SK-N-SH (cell line): Measurements from ENCODE around the gene SMYD3. TPM values are rescaled to one million over a fixed set of nuclear protein-coding genes. Genes with fewer than 3 reads are reported as not detected.

Experiments used
- CTCF ChIA-PET: fragments of 300-600, 350-600 bp; formaldehyde crosslinking; extraction: SDS; loops from one replicate; lab custom pipeline; 2021; lab: Yijun Ruan, JAX
- POLR2A ChIA-PET: fragments of 350-600 bp; sonication (Branson Sonifier 250); formaldehyde crosslinking; extraction: SDS; loops from one replicate; lab custom pipeline; 2020; ENCODE audit warnings: antibody characterized with exemption, inconsistent platforms; lab: Yijun Ruan, JAX
- DNase-seq: peaks from one replicate; pipeline ENCODE4 v3.0.0; 2012
- H2AFZ ChIP-seq: fragments of 200-600 bp; sonication (generic); 2 replicates; pipeline ENCODE4 v1.8.1; 2016; ENCODE audit warnings: antibody characterized with exemption, mild to moderate bottlenecking, low read depth
- H3F3A ChIP-seq: fragments of 200-600 bp; sonication (generic); replicated peaks from 2 replicates; pipeline ENCODE3; 2016; ENCODE audit warnings: antibody characterized with exemption, mild to moderate bottlenecking; ENCODE audit not compliant: insufficient read depth
- H3K27ac ChIP-seq, 2 experiments: fragments of 200-500 bp in 1 of 2; fragments of 200-600 bp in 1 of 2; sonication (Bioruptor generic) in 1 of 2; sonication (generic), shearing (Covaris generic) in 1 of 2; 2 replicates each; pipeline versions ENCODE4 v1.5.1 to v1.6.1; 2014 to 2016; ENCODE audit warnings: low read depth in 2 of 2, inconsistent platforms in 1 of 2, low read length in 1 of 2, mild to moderate bottlenecking in 1 of 2, mixed read lengths in 1 of 2
- H3K27me3 ChIP-seq: fragments of 200-600 bp; sonication (generic), shearing (Covaris generic); 2 replicates; pipeline ENCODE4 v1.6.1; 2016; ENCODE audit warnings: mixed run types; ENCODE audit not compliant: insufficient read depth
- H3K36me3 ChIP-seq, 2 experiments: fragments of 200-500 bp in 1 of 2; fragments of 200-600 bp in 1 of 2; sonication (Bioruptor generic) in 1 of 2; sonication (generic) in 1 of 2; replicated peaks in 1 of 2; 2 replicates each; pipeline versions ENCODE3 to v1.5.1; 2014 to 2016; ENCODE audit warnings: low read length in 1 of 2, mild to moderate bottlenecking in 1 of 2; ENCODE audit not compliant: insufficient read depth in 2 of 2, control insufficient read depth in 1 of 2
- H3K4me1 ChIP-seq, 2 experiments: fragments of 200-500 bp in 1 of 2; fragments of 200-600 bp in 1 of 2; sonication (Bioruptor generic) in 1 of 2; sonication (generic), shearing (Covaris generic) in 1 of 2; 2 replicates each; pipeline versions ENCODE4 v1.5.1 to v1.6.1; 2014 to 2016; ENCODE audit warnings: low read depth in 1 of 2, low read length in 1 of 2, mixed run types in 1 of 2; ENCODE audit not compliant: insufficient read depth in 2 of 2, control insufficient read depth in 1 of 2
- H3K4me2 ChIP-seq: fragments of 200-600 bp; sonication (generic), shearing (Covaris generic); 2 replicates; pipeline ENCODE4 v1.6.1; 2017; ENCODE audit warnings: mixed run types
- H3K4me3 ChIP-seq, 2 experiments: fragments of 200-500 bp in 1 of 2; fragments of 200-600 bp in 1 of 2; sonication (Bioruptor generic) in 1 of 2; sonication (generic), shearing (Covaris generic) in 1 of 2; 2 replicates each; pipeline versions ENCODE4 v1.5.1 to v1.8.1; 2014 to 2016; ENCODE audit warnings: low read depth in 2 of 2, inconsistent platforms in 1 of 2, low read length in 1 of 2, mild to moderate bottlenecking in 1 of 2, mixed read lengths in 1 of 2, moderate library complexity in 1 of 2
- H3K79me2 ChIP-seq: fragments of 200-600 bp; sonication (generic); 2 replicates; pipeline ENCODE4 v1.8.1; 2017; ENCODE audit warnings: mild to moderate bottlenecking; ENCODE audit not compliant: insufficient read depth
- H3K9ac ChIP-seq: fragments of 200-600 bp; sonication (generic); 2 replicates; pipeline ENCODE4 v1.6.1; 2017; ENCODE audit warnings: mixed run types
- H3K9me2 ChIP-seq: fragments of 200-600 bp; sonication (generic); 2 replicates; pipeline ENCODE4 v1.6.1; 2017; ENCODE audit warnings: mixed run types
- H3K9me3 ChIP-seq: fragments of 200-600 bp; sonication (generic); 2 replicates; pipeline ENCODE4 v1.6.1; 2017; ENCODE audit warnings: mixed run types, mild to moderate bottlenecking, moderate library complexity
- H4K20me1 ChIP-seq: fragments of 200-600 bp; sonication (generic); 2 replicates; pipeline ENCODE4 v1.6.1; 2017; ENCODE audit warnings: mild to moderate bottlenecking, mixed run types; ENCODE audit not compliant: insufficient read depth
- CHD2 ChIP-seq: fragments of 150-350 bp; IDR thresholded peaks from 2 replicates; pipeline ENCODE4 v1.6.1; 2018; ENCODE audit warnings: low read length; ENCODE audit not compliant: partially characterized antibody
- EZH2phosphoT487 ChIP-seq: fragments of 200-600 bp; sonication (generic); IDR thresholded peaks from 2 replicates; pipeline ENCODE4 v1.6.1; 2017; ENCODE audit warnings: low read depth, mixed run types, mild to moderate bottlenecking, antibody characterized with exemption, moderate library complexity, borderline replicate concordance
- FOXM1 ChIP-seq: IDR thresholded peaks from 2 replicates; pipeline ENCODE4 v1.4.0; 2012; ENCODE audit warnings: low read depth, mild to moderate bottlenecking
- GABPA ChIP-seq: IDR thresholded peaks from 2 replicates; pipeline ENCODE4 v1.4.0; 2012; ENCODE audit warnings: low read depth, mild to moderate bottlenecking
- GATA2 ChIP-seq: sonication (generic); formaldehyde crosslinking; IDR thresholded peaks from 2 replicates; pipeline ENCODE4 v1.5.0; 2020; ENCODE audit warnings: mild to moderate bottlenecking, missing genetic modification reagents
- JUND ChIP-seq: IDR thresholded peaks from 2 replicates; pipeline ENCODE4 v1.4.0; 2012
- MXI1 ChIP-seq: IDR thresholded peaks from 2 replicates; pipeline ENCODE4 v1.6.1; 2012; ENCODE audit warnings: mild to moderate bottlenecking, low read depth, low read length, improper control_type of control experiment
- POLR2AphosphoS5 ChIP-seq: IDR thresholded peaks from 2 replicates; pipeline ENCODE4 v1.6.1; 2012; ENCODE audit warnings: low read depth, low read length
- RAD21 ChIP-seq: IDR thresholded peaks from 2 replicates; pipeline ENCODE4 v1.6.1; 2012; ENCODE audit warnings: mild to moderate bottlenecking, low read length
- RCOR1 ChIP-seq: fragments of 150-350 bp; IDR thresholded peaks from 2 replicates; pipeline ENCODE4 v1.6.1; 2017; ENCODE audit warnings: antibody characterized with exemption, low read length
- SMC3 ChIP-seq: IDR thresholded peaks from 2 replicates; pipeline ENCODE4 v1.6.1; 2012; ENCODE audit warnings: low read depth, low read length, improper control_type of control experiment
- TAF1 ChIP-seq: IDR thresholded peaks from 2 replicates; pipeline ENCODE4 v1.6.1; 2012; ENCODE audit warnings: low read depth, mild to moderate bottlenecking, low read length, moderate library complexity, borderline replicate concordance
- TEAD4 ChIP-seq: IDR thresholded peaks from 2 replicates; pipeline ENCODE4 v1.4.0; 2012; ENCODE audit warnings: mild to moderate bottlenecking, borderline replicate concordance; ENCODE audit not compliant: insufficient read depth
- WGBS: methylation state at CpG from one replicate; pipeline ENCODE4 v1.1.6; 2017; ENCODE audit warnings: low lambda C conversion rate; 5-methylcytosine and 5-hydroxymethylcytosine counted together
- polyA plus RNA-seq, 3 experiments: library from polyadenylated mRNA; depleted of rRNA; stranded (reverse); fragments of >200 nt; gene quantifications; 2 replicates each; pipeline ENCODE4 v1.2.3, GENCODE V29; 2012
- TF ChIP-seq, protein P1 (sequence below): fragments of 150-350 bp; IDR thresholded peaks from 2 replicates; pipeline ENCODE4 v1.6.1; 2016; ENCODE audit warnings: mild to moderate bottlenecking, low read depth, low read length
- TF ChIP-seq, protein P2 (sequence below): IDR thresholded peaks from 2 replicates; pipeline ENCODE4 v1.4.0; 2012; ENCODE audit warnings: low read depth
- TF ChIP-seq, protein P3 (sequence below): IDR thresholded peaks from 2 replicates; pipeline ENCODE4 v1.4.0; 2012; ENCODE audit warnings: low read depth, borderline replicate concordance
- TF ChIP-seq, protein P4 (sequence below): fragments of 200-600 bp; sonication (generic); IDR thresholded peaks from 2 replicates; pipeline ENCODE4 v1.6.1; 2017; ENCODE audit warnings: antibody characterized with exemption, mild to moderate bottlenecking, moderate library complexity
- TF ChIP-seq, protein P5 (sequence below): IDR thresholded peaks from 2 replicates; pipeline ENCODE4; 2012
- TF ChIP-seq, protein P6 (sequence below): IDR thresholded peaks from 2 replicates; pipeline ENCODE4 v1.6.1; 2012; ENCODE audit warnings: mild to moderate bottlenecking, low read depth, low read length, moderate library complexity

Gene SMYD3
- polyA plus RNA-seq, 1 of the 3 experiments (the other 2 are of a cell fraction): 31.4 TPM

DNA sequence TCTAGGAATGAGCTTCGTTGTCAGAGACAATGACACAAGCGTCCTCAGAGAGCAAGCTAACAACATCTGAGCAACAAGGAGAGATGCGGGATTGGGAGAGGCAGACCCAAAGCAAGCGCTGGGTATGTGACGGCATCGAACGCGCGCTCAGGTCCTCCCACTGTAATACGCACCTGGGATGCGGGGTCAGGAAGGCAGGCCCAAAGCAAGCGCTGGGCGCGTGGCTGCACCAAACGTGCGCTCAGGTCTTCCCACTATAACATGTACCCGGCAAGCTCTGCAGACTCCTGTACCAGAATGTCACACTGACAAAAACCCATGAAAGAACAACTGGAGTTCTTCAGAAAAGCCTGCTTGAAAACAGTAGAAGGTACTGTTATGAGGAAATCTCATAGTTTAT is 653.8 kb downstream of the SMYD3 start:
- ChIA-PET CTCF (interaction anchor here (0.8 to 1.0 kb wide), 2 partner anchors 11 to 17 kb away, joined by 3 read pairs; no protein-coding TSS in a partner anchor), POLR2A (no interaction called here)
- no peaks in the 10 kb centered on the region for H3K27me3 ChIP-seq
- WGBS: 95% methylated on average over 17 of the region's 17 CpGs
- no peak overlapping the region for H3K4me3 ChIP-seq
- H3F3A ChIP-seq: no peaks in the 10 kb centered on the region
- TF ChIP-seq FOXM1: no peak
- TF ChIP-seq CHD2: no peak
- TF ChIP-seq MXI1: no peak
- TF ChIP-seq SMC3: no peak
- TF ChIP-seq, protein P1, sequence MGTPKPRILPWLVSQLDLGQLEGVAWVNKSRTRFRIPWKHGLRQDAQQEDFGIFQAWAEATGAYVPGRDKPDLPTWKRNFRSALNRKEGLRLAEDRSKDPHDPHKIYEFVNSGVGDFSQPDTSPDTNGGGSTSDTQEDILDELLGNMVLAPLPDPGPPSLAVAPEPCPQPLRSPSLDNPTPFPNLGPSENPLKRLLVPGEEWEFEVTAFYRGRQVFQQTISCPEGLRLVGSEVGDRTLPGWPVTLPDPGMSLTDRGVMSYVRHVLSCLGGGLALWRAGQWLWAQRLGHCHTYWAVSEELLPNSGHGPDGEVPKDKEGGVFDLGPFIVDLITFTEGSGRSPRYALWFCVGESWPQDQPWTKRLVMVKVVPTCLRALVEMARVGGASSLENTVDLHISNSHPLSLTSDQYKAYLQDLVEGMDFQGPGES: no peak
- no peak for TF ChIP-seq GABPA
- TF ChIP-seq RAD21: no peak
- TF ChIP-seq JUND: no peak
- TF ChIP-seq, protein P2, sequence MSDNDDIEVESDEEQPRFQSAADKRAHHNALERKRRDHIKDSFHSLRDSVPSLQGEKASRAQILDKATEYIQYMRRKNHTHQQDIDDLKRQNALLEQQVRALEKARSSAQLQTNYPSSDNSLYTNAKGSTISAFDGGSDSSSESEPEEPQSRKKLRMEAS: no peak
- TF ChIP-seq, protein P3, sequence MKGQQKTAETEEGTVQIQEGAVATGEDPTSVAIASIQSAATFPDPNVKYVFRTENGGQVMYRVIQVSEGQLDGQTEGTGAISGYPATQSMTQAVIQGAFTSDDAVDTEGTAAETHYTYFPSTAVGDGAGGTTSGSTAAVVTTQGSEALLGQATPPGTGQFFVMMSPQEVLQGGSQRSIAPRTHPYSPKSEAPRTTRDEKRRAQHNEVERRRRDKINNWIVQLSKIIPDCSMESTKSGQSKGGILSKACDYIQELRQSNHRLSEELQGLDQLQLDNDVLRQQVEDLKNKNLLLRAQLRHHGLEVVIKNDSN: no peak
- no peak for TF ChIP-seq RCOR1
- TF ChIP-seq, protein P4, sequence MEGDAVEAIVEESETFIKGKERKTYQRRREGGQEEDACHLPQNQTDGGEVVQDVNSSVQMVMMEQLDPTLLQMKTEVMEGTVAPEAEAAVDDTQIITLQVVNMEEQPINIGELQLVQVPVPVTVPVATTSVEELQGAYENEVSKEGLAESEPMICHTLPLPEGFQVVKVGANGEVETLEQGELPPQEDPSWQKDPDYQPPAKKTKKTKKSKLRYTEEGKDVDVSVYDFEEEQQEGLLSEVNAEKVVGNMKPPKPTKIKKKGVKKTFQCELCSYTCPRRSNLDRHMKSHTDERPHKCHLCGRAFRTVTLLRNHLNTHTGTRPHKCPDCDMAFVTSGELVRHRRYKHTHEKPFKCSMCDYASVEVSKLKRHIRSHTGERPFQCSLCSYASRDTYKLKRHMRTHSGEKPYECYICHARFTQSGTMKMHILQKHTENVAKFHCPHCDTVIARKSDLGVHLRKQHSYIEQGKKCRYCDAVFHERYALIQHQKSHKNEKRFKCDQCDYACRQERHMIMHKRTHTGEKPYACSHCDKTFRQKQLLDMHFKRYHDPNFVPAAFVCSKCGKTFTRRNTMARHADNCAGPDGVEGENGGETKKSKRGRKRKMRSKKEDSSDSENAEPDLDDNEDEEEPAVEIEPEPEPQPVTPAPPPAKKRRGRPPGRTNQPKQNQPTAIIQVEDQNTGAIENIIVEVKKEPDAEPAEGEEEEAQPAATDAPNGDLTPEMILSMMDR: no peak
- TF ChIP-seq, protein P5, sequence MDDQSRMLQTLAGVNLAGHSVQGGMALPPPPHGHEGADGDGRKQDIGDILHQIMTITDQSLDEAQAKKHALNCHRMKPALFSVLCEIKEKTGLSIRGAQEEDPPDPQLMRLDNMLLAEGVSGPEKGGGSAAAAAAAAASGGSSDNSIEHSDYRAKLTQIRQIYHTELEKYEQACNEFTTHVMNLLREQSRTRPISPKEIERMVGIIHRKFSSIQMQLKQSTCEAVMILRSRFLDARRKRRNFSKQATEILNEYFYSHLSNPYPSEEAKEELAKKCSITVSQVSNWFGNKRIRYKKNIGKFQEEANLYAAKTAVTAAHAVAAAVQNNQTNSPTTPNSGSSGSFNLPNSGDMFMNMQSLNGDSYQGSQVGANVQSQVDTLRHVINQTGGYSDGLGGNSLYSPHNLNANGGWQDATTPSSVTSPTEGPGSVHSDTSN: no peak
- no peak for TF ChIP-seq EZH2phosphoT487
- no peak for TF ChIP-seq POLR2AphosphoS5
- TF ChIP-seq, protein P6, sequence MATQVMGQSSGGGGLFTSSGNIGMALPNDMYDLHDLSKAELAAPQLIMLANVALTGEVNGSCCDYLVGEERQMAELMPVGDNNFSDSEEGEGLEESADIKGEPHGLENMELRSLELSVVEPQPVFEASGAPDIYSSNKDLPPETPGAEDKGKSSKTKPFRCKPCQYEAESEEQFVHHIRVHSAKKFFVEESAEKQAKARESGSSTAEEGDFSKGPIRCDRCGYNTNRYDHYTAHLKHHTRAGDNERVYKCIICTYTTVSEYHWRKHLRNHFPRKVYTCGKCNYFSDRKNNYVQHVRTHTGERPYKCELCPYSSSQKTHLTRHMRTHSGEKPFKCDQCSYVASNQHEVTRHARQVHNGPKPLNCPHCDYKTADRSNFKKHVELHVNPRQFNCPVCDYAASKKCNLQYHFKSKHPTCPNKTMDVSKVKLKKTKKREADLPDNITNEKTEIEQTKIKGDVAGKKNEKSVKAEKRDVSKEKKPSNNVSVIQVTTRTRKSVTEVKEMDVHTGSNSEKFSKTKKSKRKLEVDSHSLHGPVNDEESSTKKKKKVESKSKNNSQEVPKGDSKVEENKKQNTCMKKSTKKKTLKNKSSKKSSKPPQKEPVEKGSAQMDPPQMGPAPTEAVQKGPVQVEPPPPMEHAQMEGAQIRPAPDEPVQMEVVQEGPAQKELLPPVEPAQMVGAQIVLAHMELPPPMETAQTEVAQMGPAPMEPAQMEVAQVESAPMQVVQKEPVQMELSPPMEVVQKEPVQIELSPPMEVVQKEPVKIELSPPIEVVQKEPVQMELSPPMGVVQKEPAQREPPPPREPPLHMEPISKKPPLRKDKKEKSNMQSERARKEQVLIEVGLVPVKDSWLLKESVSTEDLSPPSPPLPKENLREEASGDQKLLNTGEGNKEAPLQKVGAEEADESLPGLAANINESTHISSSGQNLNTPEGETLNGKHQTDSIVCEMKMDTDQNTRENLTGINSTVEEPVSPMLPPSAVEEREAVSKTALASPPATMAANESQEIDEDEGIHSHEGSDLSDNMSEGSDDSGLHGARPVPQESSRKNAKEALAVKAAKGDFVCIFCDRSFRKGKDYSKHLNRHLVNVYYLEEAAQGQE: no peak
- no peak for TF ChIP-seq TAF1
- no peak for TF ChIP-seq TEAD4
- no peak for TF ChIP-seq GATA2 (CRISPR knock-in tag)
- H3K79me2 ChIP-seq: no peaks in the 10 kb centered on the region
- H4K20me1 ChIP-seq: no peaks in the 10 kb centered on the region
- no peak overlapping the region for H3K9ac ChIP-seq
- no peak overlapping the region for H2AFZ ChIP-seq
- no peak for DNase-seq
- no peak overlapping the region for H3K27ac ChIP-seq
- H3K4me1 ChIP-seq: peaks cover 9 to 17% of the 10 kb centered on the region in 2 experiments; a peak in 3 of 4 replicates
- peaks cover 0 to 35% of the 10 kb centered on the region in 2 experiments for H3K36me3 ChIP-seq
- H3K9me2 ChIP-seq: no peaks in the 10 kb centered on the region
- H3K4me2 ChIP-seq: no peak overlapping the region
- no peaks in the 10 kb centered on the region for H3K9me3 ChIP-seq
